ENCODE data around the gene HLA-DMB. TPM values are rescaled to one million over a fixed set of nuclear protein-coding genes. Genes with fewer than 3 reads are reported as not detected.

HLA-DMB gene
- polyA plus RNA-seq, 3 donors, result 4.3 to 19.0 (median 18.8) TPM

GRCh38 chr6:32936239-32937152, 4.3 kb downstream of the HLA-DMB start:
- no peak overlapping the region for H3K27ac ChIP-seq (ENCODE audit: low read depth, low read length)
- 61 to 64% (median 64%) methylated on average over 12 of the region's 12 CpGs for WGBS, 3 donors

- WGBS, 3 donors, result 78 to 80% (median 80%) methylated on average over 4 of the region's 4 CpGs
- H3K27ac ChIP-seq (ENCODE audit: low read depth, low read length), result no peak overlapping the region
Measured at GRCh38 chr6:32935551-32936238, 5.1 kb downstream of the HLA-DMB start.

- WGBS, 3 donors, result 1 to 4% (median 3%) methylated on average over 3 of the region's 3 CpGs
Measured at GRCh38 chr6:32933661-32934085, 7.2 kb downstream of the HLA-DMB start.

GRCh38 chr6:32932132-32932868, 8.5 kb downstream of the HLA-DMB start:
- 67 to 87% (median 82%) methylated on average over 7 of the region's 7 CpGs for WGBS, 3 donors
- no peak overlapping the region for H3K27ac ChIP-seq (ENCODE audit: low read depth, low read length)

More at GRCh38 chr6:32933661-32934085, 7.2 kb downstream of the HLA-DMB start:
- no peak overlapping the region for H3K27ac ChIP-seq (ENCODE audit: low read depth, low read length)

- WGBS, 3 donors, result 0% methylated on average over 1 of the region's 1 CpG
- no peak overlapping the region for H3K27ac ChIP-seq (ENCODE audit: low read depth, low read length)
Measured at GRCh38 chr6:32931211-32931610, 9.6 kb downstream of the HLA-DMB start.

- 91 to 97% (median 94%) methylated on average over 2 of the region's 2 CpGs for WGBS, 3 donors
- H3K27ac ChIP-seq (ENCODE audit: low read depth, low read length), result no peak overlapping the region
Measured at GRCh38 chr6:32922083-32922482, 18.7 kb downstream of the HLA-DMB start.

GRCh38 chr6:32920715-32921114, 20.1 kb downstream of the HLA-DMB start:
- WGBS, 3 donors, result 13 to 48% (median 38%) methylated on average over 2 of the region's 2 CpGs
- H3K27ac ChIP-seq (ENCODE audit: low read depth, low read length), result no peak overlapping the region

- 52 to 80% (median 58%) methylated on average over 1 of the region's 1 CpG for whole genome bisulfite sequencing, 3 donors
- H3K27ac ChIP-seq (ENCODE audit: low read depth, low read length), result no peak overlapping the region
Measured at GRCh38 chr6:32912951-32913350, 27.9 kb downstream of the HLA-DMB start.

- 24 to 91% (median 90%) methylated on average over 2 of the region's 2 CpGs for WGBS, 3 donors
- H3K27ac ChIP-seq (ENCODE audit: low read depth, low read length), result no peak overlapping the region
Measured at GRCh38 chr6:32908897-32909296, 31.9 kb downstream of the HLA-DMB start.

- 71 to 84% (median 83%) methylated on average over 1 of the region's 1 CpG for WGBS, 3 donors
Measured at GRCh38 chr6:32906539-32906938, 34.3 kb downstream of the HLA-DMB start.

GRCh38 chr6:32905078-32905477, 35.8 kb downstream of the HLA-DMB start:
- no peak overlapping the region for H3K27ac ChIP-seq (ENCODE audit: low read depth, low read length)
- 55 to 84% (median 59%) methylated on average over 2 of the region's 2 CpGs for WGBS, 3 donors

More at GRCh38 chr6:32906539-32906938, 34.3 kb downstream of the HLA-DMB start:
- H3K27ac ChIP-seq (ENCODE audit: low read depth, low read length), result no peak overlapping the region

GRCh38 chr6:32903952-32904351, 36.9 kb downstream of the HLA-DMB start:
- H3K27ac ChIP-seq (ENCODE audit: low read depth, low read length), result no peak overlapping the region

- 0% methylated on average over 8 of the region's 8 CpGs for WGBS, 3 donors
Measured at GRCh38 chr6:32895006-32895345, 45.9 kb downstream of the HLA-DMB start.

GRCh38 chr6:32894085-32895005, 46.5 kb downstream of the HLA-DMB start:
- no peak overlapping the region for H3K27ac ChIP-seq (ENCODE audit: low read depth, low read length)
- WGBS, 3 donors, result 0 to 1% (median 0%) methylated on average over 61 of the region's 61 CpGs

More at GRCh38 chr6:32895006-32895345, 45.9 kb downstream of the HLA-DMB start:
- no peak overlapping the region for H3K27ac ChIP-seq (ENCODE audit: low read depth, low read length)

- H3K27ac ChIP-seq (ENCODE audit: low read depth, low read length), result no peak overlapping the region
- 21 to 63% (median 23%) methylated on average over 1 of the region's 1 CpG for WGBS, 3 donors
Measured at GRCh38 chr6:32890831-32891230, 50.0 kb downstream of the HLA-DMB start.

- WGBS, 3 donors, result 69 to 77% (median 74%) methylated on average over 1 of the region's 1 CpG
- no peak overlapping the region for H3K27ac ChIP-seq (ENCODE audit: low read depth, low read length)
Measured at GRCh38 chr6:32889533-32889932, 51.3 kb downstream of the HLA-DMB start.

- H3K27ac ChIP-seq (ENCODE audit: low read depth, low read length), result no peak overlapping the region
- 93 to 95% (median 94%) methylated on average over 2 of the region's 2 CpGs for WGBS, 3 donors
Measured at GRCh38 chr6:32888576-32888975, 52.3 kb downstream of the HLA-DMB start.

GRCh38 chr6:32887616-32888015, 53.2 kb downstream of the HLA-DMB start:
- WGBS, 3 donors, result 80 to 85% (median 81%) methylated on average over 5 of the region's 5 CpGs
- H3K27ac ChIP-seq (ENCODE audit: low read depth, low read length), result no peak overlapping the region

All from adipose tissue (tissue), 3 donors.